Suprapubic skin (tissue), 4 donors: ENCODE measurements around the gene IL12B.

Source experiments
- EP300 ChIP-seq: sonication (generic); formaldehyde crosslinking; IDR thresholded peaks from one replicate; pipeline ENCODE4 v1.6.1; 2017; ENCODE audit warnings: antibody characterized with exemption
- POLR2A ChIP-seq, 2 donors: fragments of 450-650 bp; IDR thresholded peaks; one replicate each; pipeline ENCODE4 v1.6.1; 2017; ENCODE audit warnings: antibody characterized with exemption in 2 of 2, mild to moderate bottlenecking in 2 of 2, moderate library complexity in 2 of 2
- POLR2AphosphoS5 ChIP-seq, 3 donors: sonication (generic); formaldehyde crosslinking; IDR thresholded peaks; one replicate each; pipeline ENCODE4 v1.6.1; 2017; ENCODE audit warnings: antibody characterized with exemption in 3 of 3
- TF ChIP-seq, protein P1 (sequence below), 2 donors: fragments of 200-600 bp in 1 of 2; fragments of 450-650 bp in 1 of 2; sonication (generic) in 1 of 2; IDR thresholded peaks; one replicate each; pipeline ENCODE4 v1.5.1; 2016 to 2019; ENCODE audit warnings: antibody characterized with exemption in 2 of 2, mild to moderate bottlenecking in 1 of 2, moderate library complexity in 1 of 2

DNA sequence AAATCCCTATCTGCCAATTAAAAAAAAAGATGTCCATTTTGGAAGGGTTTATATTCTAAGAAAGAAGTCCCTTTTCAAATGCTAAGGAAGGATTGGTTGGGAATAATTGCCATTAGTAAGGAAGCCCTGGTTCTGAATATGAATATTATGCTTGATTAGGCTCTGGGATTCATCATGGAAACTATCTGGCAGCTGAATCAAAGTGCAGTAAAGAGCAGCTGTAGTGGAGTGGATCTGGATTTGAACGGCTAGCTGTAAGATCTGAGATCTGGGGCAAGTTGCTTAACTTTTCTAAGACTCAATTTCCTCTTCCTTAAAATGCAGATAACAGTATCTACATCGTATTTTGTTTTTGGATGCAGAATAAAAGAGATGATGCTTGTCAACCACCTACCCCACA, 10.5 kb downstream of the IL12B start:
- TF ChIP-seq, protein P1, sequence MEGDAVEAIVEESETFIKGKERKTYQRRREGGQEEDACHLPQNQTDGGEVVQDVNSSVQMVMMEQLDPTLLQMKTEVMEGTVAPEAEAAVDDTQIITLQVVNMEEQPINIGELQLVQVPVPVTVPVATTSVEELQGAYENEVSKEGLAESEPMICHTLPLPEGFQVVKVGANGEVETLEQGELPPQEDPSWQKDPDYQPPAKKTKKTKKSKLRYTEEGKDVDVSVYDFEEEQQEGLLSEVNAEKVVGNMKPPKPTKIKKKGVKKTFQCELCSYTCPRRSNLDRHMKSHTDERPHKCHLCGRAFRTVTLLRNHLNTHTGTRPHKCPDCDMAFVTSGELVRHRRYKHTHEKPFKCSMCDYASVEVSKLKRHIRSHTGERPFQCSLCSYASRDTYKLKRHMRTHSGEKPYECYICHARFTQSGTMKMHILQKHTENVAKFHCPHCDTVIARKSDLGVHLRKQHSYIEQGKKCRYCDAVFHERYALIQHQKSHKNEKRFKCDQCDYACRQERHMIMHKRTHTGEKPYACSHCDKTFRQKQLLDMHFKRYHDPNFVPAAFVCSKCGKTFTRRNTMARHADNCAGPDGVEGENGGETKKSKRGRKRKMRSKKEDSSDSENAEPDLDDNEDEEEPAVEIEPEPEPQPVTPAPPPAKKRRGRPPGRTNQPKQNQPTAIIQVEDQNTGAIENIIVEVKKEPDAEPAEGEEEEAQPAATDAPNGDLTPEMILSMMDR (IDR thresholded peaks at IDR 0.05), result no peak
- TF ChIP-seq EP300, result no peak
- TF ChIP-seq POLR2A (IDR thresholded peaks at IDR 0.05), result no peak
- no peak for TF ChIP-seq POLR2AphosphoS5 (IDR thresholded peaks at IDR 0.05)
